Ovary (tissue), 9 donors: ENCODE measurements around the gene ELMOD3. TPM values are rescaled to one million over a fixed set of nuclear protein-coding genes. Genes with fewer than 3 reads are reported as not detected.
"Not testable (repeated sequence)": the region's sequence is repeated elsewhere in the genome, so short reads cannot be mapped to it uniquely, and the experiment has no call there.

Experiments
- DNase-seq, 5 donors: peaks; one replicate each; pipeline ENCODE4 v3.0.0-alpha.2; 2019 to 2020
- H3K27ac ChIP-seq, 2 donors: fragments of 200-600 bp; one replicate each; pipeline versions ENCODE4 v1.5.1 to v1.8.0; 2019 to 2022
- H3K27me3 ChIP-seq: fragments of 200-600 bp; one replicate; pipeline ENCODE4 v1.8.0; 2022
- H3K36me3 ChIP-seq: fragments of 200-600 bp; sonication (generic); one replicate; pipeline ENCODE4 v1.5.1; 2019
- H3K4me1 ChIP-seq: one replicate; pipeline ENCODE4 v1.8.1; 2013; ENCODE audit warnings: mild to moderate bottlenecking, moderate library complexity; ENCODE audit not compliant: insufficient read depth
- H3K4me3 ChIP-seq: fragments of 200-600 bp; sonication (generic); one replicate; pipeline ENCODE4 v1.5.1; 2017
- H3K9me3 ChIP-seq, 2 donors: fragments of 200-600 bp in 1 of 2; sonication (generic) in 1 of 2; one replicate each; pipeline versions ENCODE4 v1.5.1 to v1.8.1; 2013 to 2019; ENCODE audit warnings: mild to moderate bottlenecking in 1 of 2, moderate library complexity in 1 of 2
- CTCF ChIP-seq, 3 donors: fragments of 450-650 bp in 2 of 3; fragments of 200-600 bp in 1 of 3; IDR thresholded peaks; one replicate each; pipeline versions ENCODE4 v1.5.1 to v1.8.0; 2016 to 2022; ENCODE audit warnings: antibody characterized with exemption in 3 of 3, mild to moderate bottlenecking in 1 of 3
- EP300 ChIP-seq: sonication (generic); formaldehyde crosslinking; IDR thresholded peaks from one replicate; pipeline ENCODE4 v1.6.1; 2017; ENCODE audit warnings: antibody characterized with exemption
- POLR2A ChIP-seq: fragments of 450-650 bp; IDR thresholded peaks from one replicate; pipeline ENCODE4 v1.6.1; 2017; ENCODE audit warnings: antibody characterized with exemption, mild to moderate bottlenecking, moderate library complexity
- WGBS, 3 donors: extraction: QIAGEN DNeasy Blood & Tissue Kit in 1 of 3; methylation state at CpG; one replicate each; pipeline versions ENCODE4 v1.1.5 to v1.1.7; 2013 to 2017; 5-methylcytosine and 5-hydroxymethylcytosine counted together
- intact Hi-C, 4 donors: fragments of 100-400 bp; cut with DNase I; formaldehyde crosslinking; loops; one replicate each; pipeline versions ENCODE4 v1.11.0 to v1.15.1; 2022 to 2023
- polyA plus RNA-seq, 2 donors: library from polyadenylated mRNA; stranded (reverse); fragments of 200-250 nt in 1 of 2; fragments of 350-450 nt in 1 of 2; fragmentation: Illumina TruSeq in 1 of 2; extraction: RNeasy Lipid Tissue Mini Kit (QIAGEN cat#74804) in 1 of 2; gene quantifications; one replicate each; pipeline ENCODE4 v1.2.3, GENCODE V29; 2013 to 2014
- total RNA-seq, 7 donors: library from RNA; depleted of rRNA in 2 of 7; stranded (reverse); fragments of >200 nt in 2 of 7; fragmentation: NEBNext Ultra II Directional in 3 of 7; extraction: Animal tissue kit (Norgen Biotek cat#: 25700) in 3 of 7; gene quantifications; one replicate each; pipeline versions ENCODE4 v1.1.0 to v1.2.4, GENCODE V29; 2016 to 2023
- donor health status: DM: no; HTN: no; CAD: no; lungs with moderate emphysema.
- donor health status: DM: no; HTN: no; CAD: no.
- donor health status: Bipolar disorder and iron deficiency.
- donor health status: DM: yes; HTN: yes; CAD: no.
- donor health status: DM: no; HTN: no; CAD: no.
- donor health status: DM: yes; HTN: yes; CAD: no.

ELMOD3 gene
- total and polyA plus RNA-seq, 9 donors, result 13.0 to 23.0 (median 17.3) TPM

GRCh38 chr2:85355521-85355920 is 952 bp downstream of the ELMOD3 start:
- WGBS, 3 donors, result 60 to 67% (median 62%) methylated on average over 3 of the region's 3 CpGs
- H3K27ac ChIP-seq, result no peak overlapping the region
- TF ChIP-seq POLR2A (no peak), EP300 (no peak), CTCF (IDR thresholded peaks at IDR 0.05) (no peak)
- H3K36me3 ChIP-seq, result no peaks in the 10 kb centered on the region
- H3K27me3 ChIP-seq, result no peaks in the 10 kb centered on the region
- intact Hi-C loops, result no loop called here
- peak overlapping the region; percentile 73 for H3K4me3 ChIP-seq
- DNase-seq, result peak in 3 of 5 donors; percentile 21 to 47 (median 43)
- no peaks in the 10 kb centered on the region for H3K4me1 ChIP-seq
- H3K9me3 ChIP-seq, result no peaks in the 10 kb centered on the region

GRCh38 chr2:85356186-85356585 is 1.6 kb downstream of the ELMOD3 start:
- intact Hi-C loops, result no loop called here
- TF ChIP-seq CTCF (IDR thresholded peaks at IDR 0.05), result no peak
- TF ChIP-seq EP300, result no peak
- no peak for TF ChIP-seq POLR2A
- Histone ChIP-seq H3K27ac (no peak overlapping the region), H3K4me3 (no peak overlapping the region), H3K36me3 (no peaks in the 10 kb centered on the region), H3K9me3 (no peaks in the 10 kb centered on the region), H3K27me3 (no peaks in the 10 kb centered on the region), H3K4me1 (no peaks in the 10 kb centered on the region)
- no peak for DNase-seq
- WGBS, 3 donors, result 47 to 57% (median 50%) methylated on average over 2 of the region's 2 CpGs

GRCh38 chr2:85357736-85358135 is 3.2 kb downstream of the ELMOD3 start:
- Histone ChIP-seq H3K4me3 (no peak overlapping the region), H3K9me3 (no peaks in the 10 kb centered on the region), H3K27ac (no peak overlapping the region), H3K4me1 (no peaks in the 10 kb centered on the region), H3K27me3 (no peaks in the 10 kb centered on the region), H3K36me3 (no peaks in the 10 kb centered on the region)
- intact Hi-C loops, result no loop called here
- no peak for DNase-seq
- WGBS, 3 donors, result 82 to 90% (median 90%) methylated on average over 3 of the region's 3 CpGs
- no peak for TF ChIP-seq POLR2A
- TF ChIP-seq CTCF (IDR thresholded peaks at IDR 0.05), result no peak
- TF ChIP-seq EP300, result no peak

DNA sequence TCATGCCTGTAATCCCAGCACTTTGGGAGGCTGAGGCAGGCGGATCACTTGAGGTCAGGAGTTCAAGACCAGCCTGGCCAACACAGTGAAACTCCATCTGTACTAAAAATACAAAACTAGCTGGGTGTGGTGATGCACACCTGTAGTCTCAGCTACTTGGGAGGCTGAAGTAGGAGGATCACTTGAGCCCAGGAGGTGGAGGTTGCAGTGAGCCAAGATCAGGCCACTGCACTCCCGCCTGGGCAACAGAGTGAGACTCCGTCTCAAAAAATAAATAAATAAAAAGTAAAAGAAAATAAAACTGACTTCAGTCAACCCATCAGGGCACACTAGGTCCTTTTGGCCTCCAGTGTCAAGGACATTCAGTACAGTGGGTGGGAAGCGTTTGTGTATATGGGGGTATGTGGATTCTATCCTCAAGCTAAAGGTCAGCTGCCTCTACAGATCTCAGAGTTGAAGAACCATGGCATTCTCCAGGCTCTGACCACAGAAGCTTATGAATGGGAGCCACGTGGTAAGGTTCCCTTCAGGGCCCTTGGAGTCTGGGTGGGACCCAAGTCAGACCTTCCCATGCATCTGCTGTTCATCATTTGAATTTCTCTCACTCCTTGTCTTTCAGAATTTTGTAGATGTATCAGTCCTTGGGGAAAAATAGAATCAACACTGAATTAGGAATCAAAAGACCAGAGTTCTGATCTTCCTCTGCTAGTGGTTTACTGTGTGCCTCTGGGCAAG is 8.3 kb downstream of the ELMOD3 start:
- 86 to 93% (median 89%) methylated on average over 5 of the region's 5 CpGs for WGBS, 3 donors
- not testable (repeated sequence) for DNase-seq

GRCh38 chr2:85367180-85367579 is 12.6 kb downstream of the ELMOD3 start:
- Histone ChIP-seq H3K36me3 (no peaks in the 10 kb centered on the region), H3K27ac (no peak overlapping the region), H3K9me3 (no peaks in the 10 kb centered on the region), H3K27me3 (no peaks in the 10 kb centered on the region), H3K4me3 (no peak overlapping the region), H3K4me1 (no peaks in the 10 kb centered on the region)
- WGBS, 3 donors, result 78 to 90% (median 83%) methylated on average over 5 of the region's 5 CpGs
- intact Hi-C loops, result no loop called here
- no peak for TF ChIP-seq POLR2A
- DNase-seq, result no peak

More for the DNA sequence above, 8.3 kb downstream of the ELMOD3 start:
- H3K36me3 ChIP-seq, H3K4me1 ChIP-seq, H3K4me3 ChIP-seq, H3K27ac ChIP-seq, H3K27me3 ChIP-seq, H3K9me3 ChIP-seq, intact Hi-C loops: not testable (repeated sequence)
